CD4-positive, alpha-beta T cell treated with Interleukin-1 beta for 1 hour (primary cell): ENCODE measurements around the gene CDK14.

Experiments used
- DNase-seq, 2 donors: peaks; one replicate each; pipeline ENCODE4 v3.0.0-alpha.2; 2020 to 2022

CDK14 gene

GRCh38 chr7:90689260-90689659 is 93.1 kb downstream of the CDK14 start:
- DNase-seq: no peak

- no peak for DNase-seq
Observed at GRCh38 chr7:90690159-90690858, 94.2 kb downstream of the CDK14 start.

GRCh38 chr7:90692396-90692795 is 96.3 kb downstream of the CDK14 start:
- no peak for DNase-seq

DNA sequence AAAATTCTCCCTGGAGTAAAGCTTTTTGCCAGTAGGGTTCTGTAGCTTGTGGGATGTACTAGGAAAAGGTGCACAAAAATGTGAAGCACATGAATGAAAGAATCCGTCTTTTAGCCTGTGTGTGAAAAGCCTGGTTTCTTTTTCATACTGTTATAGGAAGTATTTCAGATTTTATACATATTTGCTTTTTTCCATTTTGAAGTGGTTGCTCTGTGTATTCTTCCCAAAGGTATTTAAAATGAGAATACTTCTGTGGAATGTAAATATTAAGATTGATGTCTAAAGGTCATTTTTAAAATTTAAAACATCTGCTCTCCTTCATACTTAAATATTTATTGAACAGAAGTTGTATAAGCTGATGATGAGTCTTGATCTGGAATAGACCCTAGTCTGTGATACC is 96.8 kb downstream of the CDK14 start:
- no peak for DNase-seq

GRCh38 chr7:90693939-90694338 is 97.8 kb downstream of the CDK14 start:
- DNase-seq: no peak

DNA sequence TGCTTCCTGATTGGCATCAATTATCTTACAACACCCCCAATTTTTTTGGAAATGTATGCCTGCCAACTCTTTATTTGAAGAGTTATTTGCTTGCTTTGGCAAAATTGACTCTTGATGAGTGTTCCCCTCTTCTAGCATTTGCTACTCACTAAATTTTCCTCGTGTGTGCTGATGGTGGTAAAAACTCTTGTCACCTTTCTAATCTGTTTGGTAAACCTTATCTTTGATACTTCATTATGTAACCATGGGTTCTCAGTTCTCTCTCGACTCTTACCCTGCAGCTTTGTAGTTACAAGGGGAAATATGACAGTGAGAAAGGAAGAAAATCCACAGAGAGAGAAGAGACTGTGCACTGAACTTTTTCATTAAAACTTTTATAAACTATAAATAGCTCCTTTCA is 102.5 kb downstream of the CDK14 start:
- DNase-seq: no peak

- no peak for DNase-seq
Observed at GRCh38 chr7:90701021-90701420, 104.9 kb downstream of the CDK14 start.

- no peak for DNase-seq
Observed at GRCh38 chr7:90701771-90702170, 105.7 kb downstream of the CDK14 start.

- DNase-seq: no peak
Observed at GRCh38 chr7:90705391-90706071, 109.4 kb downstream of the CDK14 start.

- no peak for DNase-seq
Observed at GRCh38 chr7:90706072-90706716, 110.1 kb downstream of the CDK14 start.

GRCh38 chr7:90708841-90709317 is 112.8 kb downstream of the CDK14 start:
- DNase-seq: peak in 1 of 2 donors; percentile 39

GRCh38 chr7:90709501-90710465 is 113.7 kb downstream of the CDK14 start:
- DNase-seq: no peak

GRCh38 chr7:90710466-90710850 is 114.3 kb downstream of the CDK14 start:
- no peak for DNase-seq

DNA sequence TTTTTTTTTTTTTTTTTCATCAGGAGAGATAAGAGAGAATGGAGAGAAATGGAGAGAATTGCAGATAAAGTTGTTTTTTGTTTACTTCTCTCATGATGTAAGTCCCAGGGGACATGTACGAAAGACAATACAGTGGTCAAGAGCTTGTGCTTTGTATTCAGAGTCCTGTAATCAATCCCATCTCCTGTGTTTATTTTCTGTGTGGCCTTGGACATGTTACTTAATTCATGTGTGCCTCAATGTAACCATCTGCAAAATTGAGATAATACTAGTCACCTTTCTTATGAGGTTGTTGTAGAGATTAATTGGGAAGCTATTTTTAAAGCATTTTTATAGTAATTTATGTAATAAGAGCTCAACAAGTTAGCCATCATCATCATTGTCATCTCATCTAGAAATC is 117.5 kb downstream of the CDK14 start:
- no peak for DNase-seq

DNA sequence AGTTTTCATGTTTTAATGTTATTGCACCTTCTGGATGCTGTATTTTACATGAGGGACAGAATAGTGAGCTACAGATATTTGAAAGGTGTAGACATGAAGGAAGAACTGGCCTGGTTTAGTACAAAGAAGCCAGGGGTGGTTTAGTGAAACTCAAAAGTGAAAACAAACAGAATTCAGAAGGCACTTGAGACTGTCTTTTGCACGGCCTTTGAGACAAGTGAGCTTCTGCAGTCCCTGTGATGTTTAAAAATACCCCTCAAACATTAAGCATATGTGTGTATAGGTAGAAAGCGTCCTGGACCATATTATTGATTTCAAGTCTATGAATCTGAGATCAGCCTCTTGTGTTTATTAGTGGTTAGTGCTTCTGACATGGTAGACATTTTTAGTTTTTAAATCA is 118.9 kb downstream of the CDK14 start:
- no peak for DNase-seq

DNA sequence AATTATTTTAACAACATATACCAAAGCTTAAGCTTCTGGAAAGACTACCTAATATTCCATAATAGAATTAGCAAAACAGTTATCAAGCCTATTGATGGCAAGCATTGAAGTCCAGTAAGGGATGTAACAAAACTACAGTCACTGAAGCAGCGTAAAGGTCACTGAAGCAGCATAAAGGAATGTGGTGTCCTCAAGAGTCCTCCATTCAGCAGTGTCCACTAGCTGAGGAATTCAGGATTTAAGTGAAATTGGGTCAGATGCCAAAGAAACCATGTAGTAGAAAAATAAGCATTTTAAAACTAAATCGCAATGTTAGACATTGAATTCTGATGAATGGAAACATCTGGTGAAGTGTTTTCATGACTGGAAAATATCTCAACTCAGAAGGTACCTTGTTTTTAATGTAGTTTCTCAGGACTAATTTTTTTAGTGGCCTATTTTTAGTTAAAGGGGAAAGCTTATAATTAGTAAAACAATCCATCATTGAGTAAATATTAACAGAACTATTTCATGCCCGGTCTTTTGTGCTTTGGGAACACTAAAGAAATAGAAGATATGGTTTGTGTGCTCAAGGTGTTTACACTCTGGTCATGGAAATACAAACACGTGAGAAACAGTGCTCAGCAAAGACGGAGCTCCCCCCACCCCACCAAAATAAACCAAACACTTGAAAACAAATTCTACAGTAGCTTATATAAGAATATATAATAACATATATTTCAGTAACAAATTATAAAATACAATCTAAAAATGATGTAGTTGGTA is 121.4 kb downstream of the CDK14 start:
- no peak for DNase-seq

DNA sequence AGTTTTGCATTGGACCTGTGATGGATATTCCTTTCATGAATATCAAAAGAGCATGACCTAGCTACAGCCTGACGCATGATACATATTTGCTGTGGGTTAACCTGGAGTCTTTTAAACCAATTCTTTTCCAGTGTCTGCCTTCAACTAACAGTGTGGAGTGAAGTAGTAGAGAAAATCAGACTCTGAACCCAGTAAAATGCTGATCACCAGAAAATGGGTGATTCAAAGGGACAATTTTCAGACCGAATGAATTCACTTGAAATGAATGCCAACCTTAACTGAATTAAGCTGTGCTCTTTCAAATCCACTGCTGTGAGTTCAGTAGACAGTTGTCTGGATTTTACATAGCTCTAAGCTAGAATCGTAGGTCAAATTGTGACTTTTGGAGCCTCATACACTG is 123.0 kb downstream of the CDK14 start:
- no peak for DNase-seq

- DNase-seq: no peak
Observed at GRCh38 chr7:90720984-90721760, 125.1 kb downstream of the CDK14 start.

DNA sequence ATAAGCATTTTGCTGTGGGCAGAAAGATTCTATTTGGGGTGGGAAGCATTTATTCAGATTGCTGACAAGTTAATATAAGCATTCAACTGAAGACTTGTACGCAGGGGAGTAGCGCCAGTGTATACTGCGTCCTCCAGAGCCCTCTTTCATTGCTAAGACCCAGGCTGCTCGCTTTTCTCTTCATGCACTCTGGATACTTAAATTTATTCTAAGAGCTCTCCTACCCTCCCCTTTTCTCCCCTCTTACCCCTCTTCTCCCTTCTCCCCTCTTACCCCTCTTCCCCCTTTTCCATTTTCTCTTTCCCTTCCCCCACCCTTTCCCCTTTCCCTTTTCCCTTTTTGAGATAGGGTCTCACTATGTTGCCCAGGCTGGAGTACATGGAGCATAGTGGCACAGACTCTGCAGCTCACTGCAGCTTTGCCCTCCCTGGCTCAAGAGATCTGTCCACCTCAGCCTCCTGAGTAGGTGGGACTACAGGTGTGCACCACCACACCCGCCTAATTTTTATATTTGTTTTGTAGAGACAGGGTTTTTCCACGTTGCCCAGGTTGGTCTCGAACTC is 125.8 kb downstream of the CDK14 start:
- DNase-seq: no peak

- no peak for DNase-seq
Observed at GRCh38 chr7:90723233-90723632, 127.1 kb downstream of the CDK14 start.

DNA sequence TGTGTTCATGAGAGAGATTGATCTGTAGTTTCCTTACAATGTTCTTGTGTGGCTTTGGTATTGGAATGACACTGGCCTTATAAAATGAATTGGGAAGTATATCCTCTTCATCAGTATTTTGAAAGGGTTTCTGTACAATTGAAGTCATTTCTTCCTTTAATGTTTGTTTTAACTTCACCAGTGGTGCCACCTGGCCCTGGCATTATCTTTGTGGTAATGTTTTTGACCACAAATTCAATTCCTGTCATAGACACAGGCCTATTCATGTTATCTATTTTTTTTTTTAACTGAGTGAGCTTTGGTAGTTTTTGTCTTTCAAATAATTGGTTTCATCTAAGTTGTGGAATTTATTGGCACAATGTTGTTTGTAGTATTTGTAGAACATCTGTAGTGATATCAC is 127.7 kb downstream of the CDK14 start:
- DNase-seq: no peak
